Thoracic aorta (tissue), 2 donors: Measurements from ENCODE around the gene RNH1. TPM values are rescaled to one million over a fixed set of nuclear protein-coding genes. Genes with fewer than 3 reads are reported as not detected.
A peak's percentile ranks its signal among the peaks of the same experiment; 100 is the strongest.

Experiments used
- ATAC-seq: fragments of 150-250 bp; one replicate; pipeline ENCODE4 v1.8.0; 2017; ENCODE audit warnings: low read depth; ENCODE audit not compliant: insufficient number of reproducible peaks, low FRiP score
- DNase-seq: peaks from one replicate; pipeline ENCODE4 v3.0.0-alpha.2; 2020; ENCODE audit warnings: low spot score
- H3K27ac ChIP-seq, 2 donors: fragments of 200-600 bp; sonication (generic); 1 replicate in 1 of 2; 2 replicates in 1 of 2; pipeline ENCODE4 v1.5.1; 2016; ENCODE audit warnings: mild to moderate bottlenecking in 2 of 2, moderate library complexity in 2 of 2
- H3K27me3 ChIP-seq: fragments of 200-600 bp; sonication (generic); replicated peaks from 2 replicates; pipeline ENCODE4 v1.6.0; 2016; ENCODE audit warnings: mild to moderate bottlenecking; ENCODE audit not compliant: insufficient read depth
- H3K36me3 ChIP-seq: fragments of 200-600 bp; sonication (generic); one replicate; pipeline ENCODE4 v1.5.1; 2016
- H3K4me1 ChIP-seq, 2 donors: fragments of 200-600 bp; sonication (generic); 1 replicate in 1 of 2; 2 replicates in 1 of 2; pipeline versions ENCODE4 v1.5.1 to v1.6.0; 2016; ENCODE audit warnings: low read depth in 2 of 2, mild to moderate bottlenecking in 1 of 2; ENCODE audit not compliant: control insufficient read depth in 1 of 2
- H3K4me3 ChIP-seq: fragments of 200-600 bp; sonication (generic); 2 replicates; pipeline ENCODE4 v1.5.1; 2016; ENCODE audit warnings: mild to moderate bottlenecking
- H3K9me3 ChIP-seq: fragments of 200-600 bp; sonication (generic); 2 replicates; pipeline ENCODE4 v1.5.1; 2016
- total RNA-seq, 2 donors: library from RNA; depleted of rRNA; stranded (reverse); fragments of >200 nt; gene quantifications; one replicate each; pipeline versions ENCODE4 v1.1.0 to v1.2.3, GENCODE V29; 2016
- TF ChIP-seq, protein P1 (sequence below): fragments of 200-600 bp; sonication (generic); IDR thresholded peaks from one replicate; pipeline ENCODE4 v1.5.1; 2019; ENCODE audit warnings: antibody characterized with exemption

Gene RNH1
- total RNA-seq, 2 donors from 2014 or later: 224 to 355 TPM

DNA sequence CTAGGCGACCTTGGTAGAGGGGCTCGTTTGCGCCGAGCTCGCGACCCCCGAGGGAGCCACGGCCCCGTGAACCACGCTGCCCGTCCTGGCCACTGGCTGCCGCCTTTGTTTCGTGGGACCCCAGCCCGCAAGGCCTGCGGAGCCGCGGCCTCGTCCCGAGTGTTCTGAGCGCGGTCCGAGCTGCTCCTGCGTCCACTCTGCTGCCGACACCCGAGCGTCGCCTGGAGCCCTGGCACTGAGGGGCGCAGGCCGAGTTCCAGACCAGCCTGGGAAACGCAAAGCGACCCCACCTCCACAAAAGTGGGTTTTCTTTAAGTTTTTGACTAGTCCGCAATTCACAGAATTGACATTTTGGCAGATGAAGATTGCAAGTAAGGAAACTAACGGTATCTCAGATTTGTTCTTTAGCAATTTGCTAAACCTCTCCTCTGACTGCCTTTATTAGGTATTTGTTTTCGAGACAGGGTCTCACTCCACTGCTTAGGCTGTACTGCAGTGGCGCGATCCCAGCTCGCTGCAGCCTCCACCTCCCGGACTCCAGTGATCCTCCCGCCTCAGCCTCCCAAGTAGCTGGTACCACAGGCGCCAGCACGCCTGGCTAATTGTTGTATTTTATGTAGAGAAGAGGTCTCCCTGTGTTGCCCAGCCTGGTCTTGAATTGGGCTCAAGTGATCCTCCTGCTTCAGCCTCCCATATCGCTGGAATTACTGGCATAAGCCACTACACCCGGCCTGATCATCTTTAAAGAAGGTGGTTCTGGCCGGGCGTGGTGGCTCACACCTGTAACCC, 879 bp upstream of the RNH1 start:
- Histone ChIP-seq H3K27me3 (no peaks in the 10 kb centered on the region), H3K27ac (peak overlapping the region; percentile 72 to 95), H3K4me1 (peaks cover 24 to 37% of the 10 kb centered on the region in 2 donors), H3K4me3 (peak overlapping the region; percentile 88), H3K9me3 (no peaks in the 10 kb centered on the region), H3K36me3 (no peaks in the 10 kb centered on the region)
- ATAC-seq: no peak
- no peak for DNase-seq
- TF ChIP-seq, protein P1, sequence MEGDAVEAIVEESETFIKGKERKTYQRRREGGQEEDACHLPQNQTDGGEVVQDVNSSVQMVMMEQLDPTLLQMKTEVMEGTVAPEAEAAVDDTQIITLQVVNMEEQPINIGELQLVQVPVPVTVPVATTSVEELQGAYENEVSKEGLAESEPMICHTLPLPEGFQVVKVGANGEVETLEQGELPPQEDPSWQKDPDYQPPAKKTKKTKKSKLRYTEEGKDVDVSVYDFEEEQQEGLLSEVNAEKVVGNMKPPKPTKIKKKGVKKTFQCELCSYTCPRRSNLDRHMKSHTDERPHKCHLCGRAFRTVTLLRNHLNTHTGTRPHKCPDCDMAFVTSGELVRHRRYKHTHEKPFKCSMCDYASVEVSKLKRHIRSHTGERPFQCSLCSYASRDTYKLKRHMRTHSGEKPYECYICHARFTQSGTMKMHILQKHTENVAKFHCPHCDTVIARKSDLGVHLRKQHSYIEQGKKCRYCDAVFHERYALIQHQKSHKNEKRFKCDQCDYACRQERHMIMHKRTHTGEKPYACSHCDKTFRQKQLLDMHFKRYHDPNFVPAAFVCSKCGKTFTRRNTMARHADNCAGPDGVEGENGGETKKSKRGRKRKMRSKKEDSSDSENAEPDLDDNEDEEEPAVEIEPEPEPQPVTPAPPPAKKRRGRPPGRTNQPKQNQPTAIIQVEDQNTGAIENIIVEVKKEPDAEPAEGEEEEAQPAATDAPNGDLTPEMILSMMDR: no peak

DNA sequence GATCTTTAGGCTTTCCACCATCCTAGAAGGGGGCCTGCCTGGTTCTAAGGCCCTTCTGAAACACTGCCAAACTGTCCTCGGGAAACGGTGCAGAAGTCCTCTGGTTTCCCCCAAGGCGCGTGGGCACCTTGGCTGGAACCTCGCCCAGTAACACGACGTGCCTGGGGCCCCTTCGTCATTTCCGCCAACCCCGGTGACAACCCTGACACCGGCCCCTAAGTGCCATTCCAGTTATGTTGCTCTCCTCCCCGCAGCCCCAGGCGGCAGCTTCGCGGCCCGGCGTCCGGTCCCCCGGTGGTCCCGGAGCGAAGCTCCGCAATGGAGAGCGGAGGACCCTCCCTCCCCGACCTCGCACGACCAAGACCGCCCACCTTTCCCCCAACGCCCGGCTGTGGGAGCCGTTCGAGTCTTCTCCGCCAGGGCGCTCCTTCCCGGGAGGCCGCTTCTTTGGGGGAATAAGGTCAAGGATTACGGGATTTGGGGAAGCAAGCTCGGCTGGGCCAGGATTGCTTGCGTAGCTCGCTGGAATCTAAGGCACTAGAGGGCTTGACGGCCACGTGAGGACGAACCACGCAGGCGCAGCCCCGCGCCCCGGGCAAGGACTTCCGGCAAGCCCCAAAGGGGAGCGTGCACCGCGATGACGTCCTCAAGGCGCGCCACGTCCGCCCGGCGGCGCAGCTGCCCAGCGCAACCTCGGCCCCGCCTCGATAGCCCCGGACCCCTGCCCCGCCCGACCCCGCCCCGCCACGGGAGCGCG, 626 bp downstream of the RNH1 start:
- peak; percentile 61 for ATAC-seq
- H3K4me3 ChIP-seq: peak overlapping the region; percentile 88
- no peaks in the 10 kb centered on the region for H3K36me3 ChIP-seq
- H3K27me3 ChIP-seq: no peaks in the 10 kb centered on the region
- no peaks in the 10 kb centered on the region for H3K9me3 ChIP-seq
- DNase-seq: peak; percentile 81
- peaks cover 26 to 42% of the 10 kb centered on the region in 2 donors for H3K4me1 ChIP-seq
- peak overlapping the region; percentile 95 to 100 for H3K27ac ChIP-seq
- TF ChIP-seq, protein P1: no peak

DNA sequence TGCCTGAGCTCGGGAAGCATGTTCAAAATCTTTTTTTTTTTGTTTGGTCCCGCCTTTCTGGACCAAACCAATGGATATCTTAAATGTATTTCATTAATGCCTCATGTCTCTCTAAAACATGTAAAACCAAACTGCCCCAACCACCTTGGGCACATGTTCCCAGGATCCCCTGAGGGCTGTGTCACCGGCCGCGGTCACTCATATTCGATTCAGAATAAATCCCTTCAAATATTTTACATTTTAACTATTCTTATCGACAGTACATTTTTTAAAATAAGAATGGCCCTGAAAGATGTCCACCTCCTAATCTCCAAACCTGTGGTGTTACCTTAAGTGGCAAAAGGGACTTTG, 2.1 kb downstream of the RNH1 start:
- Histone ChIP-seq H3K9me3 (no peaks in the 10 kb centered on the region), H3K4me1 (peaks cover 26 to 42% of the 10 kb centered on the region in 2 donors), H3K27me3 (no peaks in the 10 kb centered on the region), H3K27ac (peak overlapping the region; percentile 72 to 95), H3K36me3 (peaks cover 11% of the 10 kb centered on the region), H3K4me3 (peak overlapping the region; percentile 88)
- TF ChIP-seq, protein P1: no peak
- DNase-seq (no peak), ATAC-seq (no peak)

DNA sequence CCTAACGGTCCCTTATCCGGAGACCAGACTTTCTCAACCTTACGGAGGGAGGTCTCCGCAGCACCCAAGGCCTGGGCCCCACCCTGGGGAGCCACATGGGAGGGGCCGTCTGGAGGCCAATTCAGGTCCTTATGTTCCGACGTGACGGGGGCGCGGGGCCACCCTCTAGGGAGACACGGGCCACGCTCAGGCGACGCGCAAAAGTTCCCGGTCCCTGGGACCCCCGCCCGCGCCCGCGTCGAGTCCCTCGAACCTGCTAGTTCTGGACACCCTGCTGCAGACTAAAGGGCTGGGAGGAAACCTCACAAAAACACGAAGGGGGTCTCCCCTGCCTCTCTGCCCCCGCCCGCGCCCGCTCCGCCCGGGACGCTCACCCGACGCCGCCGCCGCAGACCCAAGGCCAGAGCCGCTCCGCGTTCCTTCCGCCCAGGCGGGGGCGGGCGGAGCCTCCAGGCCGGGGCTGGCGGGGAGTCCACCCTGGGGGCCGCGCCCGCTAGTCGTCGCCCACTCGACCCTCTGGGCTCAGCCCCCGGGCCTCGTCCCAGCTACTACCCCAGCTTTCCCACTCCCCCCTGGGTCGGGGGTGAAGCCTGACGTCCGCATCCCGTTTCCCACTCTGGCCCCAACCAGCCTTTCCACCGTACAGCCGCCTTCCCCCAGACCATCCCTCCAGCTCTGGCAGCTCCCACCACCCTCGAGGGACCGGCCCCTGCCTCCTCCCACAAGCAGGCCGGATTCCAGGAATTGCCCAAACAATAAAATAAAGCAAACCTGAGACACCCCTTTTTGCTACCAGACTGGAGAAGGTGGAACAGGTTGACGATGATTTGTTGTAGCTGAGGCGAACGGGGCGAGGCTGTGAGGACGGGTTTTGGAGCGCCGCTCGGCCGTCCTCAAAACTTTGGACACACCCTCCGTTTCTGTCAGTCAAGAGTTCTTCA, 2.7 kb downstream of the RNH1 start:
- peak overlapping the region; percentile 88 for H3K4me3 ChIP-seq
- TF ChIP-seq, protein P1: no peak
- no peaks in the 10 kb centered on the region for H3K9me3 ChIP-seq
- peaks cover 18% of the 10 kb centered on the region for H3K36me3 ChIP-seq
- peak overlapping the region; percentile 72 to 95 for H3K27ac ChIP-seq
- DNase-seq (no peak), ATAC-seq (no peak)
- H3K27me3 ChIP-seq: no peaks in the 10 kb centered on the region
- H3K4me1 ChIP-seq: peaks cover 26 to 42% of the 10 kb centered on the region in 2 donors
